Measurements from ENCODE around the gene SPEF2.

GRCh38 chr5:35822511-35822910 is 204.8 kb downstream of the SPEF2 start:
- TF ChIP-seq CTCF (IDR thresholded peaks at IDR 0.05) (no peak), POLR2A (IDR thresholded peaks at IDR 0.05) (no peak)
